ENCODE measurements around the gene AGBL4.

DNA sequence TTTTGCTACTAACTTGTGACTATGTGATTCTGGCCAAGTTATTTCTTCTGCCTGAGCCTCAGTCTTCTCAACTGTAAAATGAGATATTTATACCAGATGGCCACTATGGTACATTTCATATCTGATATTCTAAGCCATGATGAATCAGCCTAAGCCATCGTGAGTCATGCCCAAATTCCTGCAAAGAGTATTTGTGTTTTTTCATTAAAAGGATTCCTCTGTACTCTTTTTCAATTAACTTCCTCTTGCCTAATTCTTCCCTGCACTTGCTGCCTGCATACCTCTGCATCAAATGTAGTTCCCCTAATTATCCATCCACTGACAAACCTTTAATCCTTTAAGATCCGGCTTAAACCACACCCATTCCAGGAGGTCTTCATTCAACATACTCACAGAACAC is 672.0 kb downstream of the AGBL4 start:
- TF ChIP-seq, protein P1, sequence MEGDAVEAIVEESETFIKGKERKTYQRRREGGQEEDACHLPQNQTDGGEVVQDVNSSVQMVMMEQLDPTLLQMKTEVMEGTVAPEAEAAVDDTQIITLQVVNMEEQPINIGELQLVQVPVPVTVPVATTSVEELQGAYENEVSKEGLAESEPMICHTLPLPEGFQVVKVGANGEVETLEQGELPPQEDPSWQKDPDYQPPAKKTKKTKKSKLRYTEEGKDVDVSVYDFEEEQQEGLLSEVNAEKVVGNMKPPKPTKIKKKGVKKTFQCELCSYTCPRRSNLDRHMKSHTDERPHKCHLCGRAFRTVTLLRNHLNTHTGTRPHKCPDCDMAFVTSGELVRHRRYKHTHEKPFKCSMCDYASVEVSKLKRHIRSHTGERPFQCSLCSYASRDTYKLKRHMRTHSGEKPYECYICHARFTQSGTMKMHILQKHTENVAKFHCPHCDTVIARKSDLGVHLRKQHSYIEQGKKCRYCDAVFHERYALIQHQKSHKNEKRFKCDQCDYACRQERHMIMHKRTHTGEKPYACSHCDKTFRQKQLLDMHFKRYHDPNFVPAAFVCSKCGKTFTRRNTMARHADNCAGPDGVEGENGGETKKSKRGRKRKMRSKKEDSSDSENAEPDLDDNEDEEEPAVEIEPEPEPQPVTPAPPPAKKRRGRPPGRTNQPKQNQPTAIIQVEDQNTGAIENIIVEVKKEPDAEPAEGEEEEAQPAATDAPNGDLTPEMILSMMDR (tag by site-specific recombination; IDR thresholded peaks at IDR 0.05), result no peak
- TF ChIP-seq TRIM28 (IDR thresholded peaks at IDR 0.05; ENCODE audit: borderline replicate concordance, low read length), result no peak
- no peak for TF ChIP-seq ZNF138 (tag by site-specific recombination; IDR thresholded peaks at IDR 0.05; ENCODE audit: borderline replicate concordance)
- no peak for TF ChIP-seq ZNF473 (tag by site-specific recombination; IDR thresholded peaks at IDR 0.05)
- TF ChIP-seq ZNF23 (tag by site-specific recombination; IDR thresholded peaks at IDR 0.05; ENCODE audit: borderline replicate concordance), result no peak
- no peak for TF ChIP-seq ZNF670 (tag by site-specific recombination; IDR thresholded peaks at IDR 0.05; ENCODE audit: low read depth)

Data from HEK293 (cell line).